ENCODE results near the gene VSIG10L.

The VSIG10L gene

GRCh38 chr19:51356159-51356801 lies 14.3 kb upstream of the VSIG10L start:
- CTCF ChIA-PET, result interaction anchor here (0.6 to 0.7 kb wide), 3 partner anchors 54 to 1638 kb away, joined by 3 to 5 read pairs (median 3); no protein-coding TSS in a partner anchor
- POLR2A ChIA-PET (ENCODE audit: low non-redundant PET), result no interaction called here
- no peak for DNase-seq (ENCODE audit: low spot score)

GRCh38 chr19:51354742-51355148 lies 12.8 kb upstream of the VSIG10L start:
- no peak for TF ChIP-seq CTCF (conservative IDR thresholded peaks at IDR 0.05; ENCODE audit: low read depth)
- DNase-seq (ENCODE audit: low spot score), result no peak
- ChIA-PET CTCF (no interaction called here), POLR2A (ENCODE audit: low non-redundant PET) (no interaction called here)
- H3K27ac ChIP-seq, result no peak overlapping the region

More at GRCh38 chr19:51356159-51356801, 14.3 kb upstream of the VSIG10L start:
- no peak overlapping the region for H3K27ac ChIP-seq
- TF ChIP-seq CTCF (conservative IDR thresholded peaks at IDR 0.05; ENCODE audit: low read depth), result no peak

GRCh38 chr19:51354103-51354741 lies 12.3 kb upstream of the VSIG10L start:
- no peak for DNase-seq (ENCODE audit: low spot score)
- POLR2A ChIA-PET (ENCODE audit: low non-redundant PET), result no interaction called here

GRCh38 chr19:51352783-51353360 lies 10.9 kb upstream of the VSIG10L start:
- no peak for DNase-seq (ENCODE audit: low spot score)
- ChIA-PET POLR2A (ENCODE audit: low non-redundant PET) (no interaction called here), CTCF (no interaction called here)
- peak overlapping the region; percentile 81 for H3K27ac ChIP-seq
- no peak for TF ChIP-seq CTCF (conservative IDR thresholded peaks at IDR 0.05; ENCODE audit: low read depth)

More at GRCh38 chr19:51354103-51354741, 12.3 kb upstream of the VSIG10L start:
- H3K27ac ChIP-seq, result no peak overlapping the region
- TF ChIP-seq CTCF (conservative IDR thresholded peaks at IDR 0.05; ENCODE audit: low read depth), result no peak
- CTCF ChIA-PET, result no interaction called here

- ChIA-PET POLR2A (ENCODE audit: low non-redundant PET) (no interaction called here), CTCF (interaction anchor here (0.8 kb wide), 1 partner anchor 70 kb away, joined by 3 read pairs; no protein-coding TSS in a partner anchor)
- no peak for TF ChIP-seq CTCF (conservative IDR thresholded peaks at IDR 0.05; ENCODE audit: low read depth)
- peak overlapping the region; percentile 81 for H3K27ac ChIP-seq
- no peak for DNase-seq (ENCODE audit: low spot score)
Observed at GRCh38 chr19:51351266-51351990, 9.5 kb upstream of the VSIG10L start.

GRCh38 chr19:51347209-51347928 lies 5.4 kb upstream of the VSIG10L start:
- no peak for TF ChIP-seq CTCF (conservative IDR thresholded peaks at IDR 0.05; ENCODE audit: low read depth)
- ChIA-PET CTCF (no interaction called here), POLR2A (ENCODE audit: low non-redundant PET) (no interaction called here)
- DNase-seq (ENCODE audit: low spot score), result no peak
- no peak overlapping the region for H3K27ac ChIP-seq

Measured in RWPE1 (cell line).